HEK293 (cell line): Measurements from ENCODE around the gene NEUROG2.

Experiments used
- AEBP2 ChIP-seq: fragments of 450-650 bp; formaldehyde crosslinking; IDR thresholded peaks from 2 replicates; pipeline ENCODE4 v1.5.1; 2016; ENCODE audit warnings: missing biosample characterization, missing genetic modification characterization, borderline replicate concordance
- ELK4 ChIP-seq: IDR thresholded peaks from 2 replicates; pipeline ENCODE4 v1.6.1; 2011; ENCODE audit warnings: mild to moderate bottlenecking, low read depth, low read length, borderline replicate concordance
- GLI2 ChIP-seq: fragments of 450-650 bp; formaldehyde crosslinking; IDR thresholded peaks from 2 replicates; pipeline ENCODE4; 2017; ENCODE audit warnings: missing biosample characterization, missing genetic modification characterization, low read depth, borderline replicate concordance
- GLIS1 ChIP-seq: fragments of 450-650 bp; formaldehyde crosslinking; IDR thresholded peaks from 2 replicates; pipeline ENCODE4 v1.5.1; 2016; ENCODE audit warnings: missing biosample characterization, missing genetic modification characterization
- GLIS2 ChIP-seq: fragments of 450-650 bp; formaldehyde crosslinking; IDR thresholded peaks from 2 replicates; pipeline ENCODE4 v1.5.1; 2016; ENCODE audit warnings: missing biosample characterization, missing genetic modification characterization
- INSM2 ChIP-seq: fragments of 450-650 bp; formaldehyde crosslinking; IDR thresholded peaks from 2 replicates; pipeline ENCODE4 v1.5.1; 2016; ENCODE audit warnings: missing biosample characterization, missing genetic modification characterization
- KLF8 ChIP-seq: fragments of 450-650 bp; formaldehyde crosslinking; IDR thresholded peaks from 2 replicates; pipeline ENCODE4 v1.5.1; 2016; ENCODE audit warnings: missing biosample characterization, missing genetic modification characterization
- PRDM6 ChIP-seq: fragments of 450-650 bp; formaldehyde crosslinking; IDR thresholded peaks from 2 replicates; pipeline ENCODE4 v1.5.1; 2017; ENCODE audit warnings: missing biosample characterization, missing genetic modification characterization
- RBAK ChIP-seq: fragments of 450-650 bp; formaldehyde crosslinking; IDR thresholded peaks from 2 replicates; pipeline ENCODE4 v1.5.1; 2016; ENCODE audit warnings: missing biosample characterization, missing genetic modification characterization
- ZBTB11 ChIP-seq: fragments of 450-650 bp; formaldehyde crosslinking; conservative IDR thresholded peaks from 2 replicates; pipeline ENCODE4 v1.5.1; 2016; ENCODE audit warnings: low read depth, missing biosample characterization, missing genetic modification characterization
- ZBTB48 ChIP-seq: fragments of 450-650 bp; formaldehyde crosslinking; IDR thresholded peaks from 2 replicates; pipeline ENCODE4 v1.5.1; 2016; ENCODE audit warnings: missing biosample characterization, missing genetic modification characterization
- ZIC2 ChIP-seq: fragments of 450-650 bp; formaldehyde crosslinking; IDR thresholded peaks from 2 replicates; pipeline ENCODE4 v1.5.1; 2016; ENCODE audit warnings: missing biosample characterization, missing genetic modification characterization
- ZNF112 ChIP-seq: fragments of 450-650 bp; formaldehyde crosslinking; IDR thresholded peaks from 2 replicates; pipeline ENCODE4 v1.5.0; 2017; ENCODE audit warnings: missing biosample characterization, missing genetic modification characterization
- ZNF146 ChIP-seq: fragments of 450-650 bp; formaldehyde crosslinking; IDR thresholded peaks from 2 replicates; pipeline ENCODE4 v1.5.1; 2016; ENCODE audit warnings: missing biosample characterization, missing genetic modification characterization
- ZNF174 ChIP-seq: fragments of 450-650 bp; formaldehyde crosslinking; IDR thresholded peaks from 2 replicates; pipeline ENCODE4 v1.5.0; 2017; ENCODE audit warnings: missing biosample characterization, mild to moderate bottlenecking, missing genetic modification characterization
- ZNF24 ChIP-seq: fragments of 450-650 bp; formaldehyde crosslinking; IDR thresholded peaks from 2 replicates; pipeline ENCODE4 v1.5.1; 2016; ENCODE audit warnings: missing biosample characterization, missing genetic modification characterization
- ZNF248 ChIP-seq: fragments of 450-650 bp; formaldehyde crosslinking; IDR thresholded peaks from 2 replicates; pipeline ENCODE4 v1.5.1; 2017; ENCODE audit warnings: missing biosample characterization, missing genetic modification characterization
- ZNF302 ChIP-seq: fragments of 450-650 bp; formaldehyde crosslinking; IDR thresholded peaks from 2 replicates; pipeline ENCODE4 v1.5.1; 2016; ENCODE audit warnings: missing biosample characterization, missing genetic modification characterization, low read depth
- ZNF354C ChIP-seq: fragments of 450-650 bp; formaldehyde crosslinking; IDR thresholded peaks from 2 replicates; pipeline ENCODE4 v1.5.1; 2016; ENCODE audit warnings: missing biosample characterization, missing genetic modification characterization, low read depth, borderline replicate concordance
- ZNF416 ChIP-seq: fragments of 450-650 bp; formaldehyde crosslinking; IDR thresholded peaks from 2 replicates; pipeline ENCODE4 v1.5.1; 2016; ENCODE audit warnings: missing biosample characterization, missing genetic modification characterization
- ZNF488 ChIP-seq: fragments of 450-650 bp; formaldehyde crosslinking; IDR thresholded peaks from 2 replicates; pipeline ENCODE4 v1.5.1; 2016; ENCODE audit warnings: missing biosample characterization, missing genetic modification characterization
- ZNF548 ChIP-seq: fragments of 450-650 bp; formaldehyde crosslinking; IDR thresholded peaks from 2 replicates; pipeline ENCODE4 v1.5.1; 2016; ENCODE audit warnings: missing biosample characterization, missing genetic modification characterization
- ZNF585B ChIP-seq: fragments of 450-650 bp; formaldehyde crosslinking; IDR thresholded peaks from 2 replicates; pipeline ENCODE4 v1.5.1; 2016; ENCODE audit warnings: missing biosample characterization, missing genetic modification characterization
- ZNF692 ChIP-seq: fragments of 450-650 bp; formaldehyde crosslinking; IDR thresholded peaks from 2 replicates; pipeline ENCODE4 v1.5.1; 2016; ENCODE audit warnings: missing biosample characterization, missing genetic modification characterization
- ZNF701 ChIP-seq: fragments of 450-650 bp; formaldehyde crosslinking; IDR thresholded peaks from 2 replicates; pipeline ENCODE4 v1.5.1; 2016; ENCODE audit warnings: missing biosample characterization, missing genetic modification characterization
- ZSCAN23 ChIP-seq: fragments of 450-650 bp; formaldehyde crosslinking; IDR thresholded peaks from 2 replicates; pipeline ENCODE4 v1.5.1; 2016; ENCODE audit warnings: missing biosample characterization, missing genetic modification characterization
- ZSCAN5A ChIP-seq: fragments of 450-650 bp; formaldehyde crosslinking; IDR thresholded peaks from 2 replicates; pipeline ENCODE4 v1.5.1; 2016; ENCODE audit warnings: missing biosample characterization, missing genetic modification characterization

NEUROG2 gene

GRCh38 chr4:112514647-112515197, 1.3 kb downstream of the NEUROG2 start (continued):
- TF ChIP-seq ZNF548 (tag by site-specific recombination) (no peak), ZNF302 (tag by site-specific recombination) (no peak), AEBP2 (tag by site-specific recombination) (no peak), ZNF701 (tag by site-specific recombination) (no peak), GLIS1 (peak; percentile 57), ZNF585B (no peak), ZNF174 (tag by site-specific recombination) (no peak), ZBTB11 (tag by site-specific recombination) (peak; percentile 40; the same call in 1 of the 2 replicates), KLF8 (tag by site-specific recombination) (no peak), ZNF488 (no peak), ZNF248 (tag by site-specific recombination) (no peak), GLIS2 (tag by site-specific recombination) (peak; percentile 68), INSM2 (no peak), ZNF354C (tag by site-specific recombination) (no peak), ZNF416 (tag by site-specific recombination) (no peak), ZNF24 (tag by site-specific recombination) (no peak), ZNF146 (tag by site-specific recombination) (no peak), GLI2 (tag by site-specific recombination) (no peak), ZNF692 (no peak), ELK4 (no peak), ZNF112 (tag by site-specific recombination) (no peak), ZSCAN23 (tag by site-specific recombination) (no peak), ZSCAN5A (tag by site-specific recombination) (0 out of 2 replicates have a peak, but pooled peaks have one; percentile 13), RBAK (tag by site-specific recombination) (no peak), ZBTB48 (tag by site-specific recombination) (peak; percentile 72; the same call in 1 of the 2 replicates), ZIC2 (tag by site-specific recombination) (0 out of 2 replicates have a peak, but pooled peaks have one; percentile 13), PRDM6 (tag by site-specific recombination) (no peak)
